H1 (cell line): ENCODE measurements around the gene MXI1. TPM values are rescaled to one million over a fixed set of nuclear protein-coding genes. Genes with fewer than 3 reads are reported as not detected.
"Not testable (repeated sequence)": the region's sequence is repeated elsewhere in the genome, so short reads cannot be mapped to it uniquely, and the experiment has no call there.

Experiments used
- CTCF ChIA-PET: fragments of 300-600 bp; sonication (Branson Sonifier 250); formaldehyde crosslinking; loops from one replicate; lab custom pipeline; 2021; ENCODE audit not compliant: partially characterized antibody; lab: Charles Lee
- POLR2A ChIA-PET: fragments of 300-600 bp; sonication (Branson Sonifier 250); formaldehyde crosslinking; loops from one replicate; lab custom pipeline; 2021; ENCODE audit warnings: inconsistent platforms; ENCODE audit not compliant: partially characterized antibody; lab: Charles Lee
- DNase-seq, 2 experiments: peaks; one replicate each; pipeline versions ENCODE4 v3.0.0 to v3.0.0-alpha.2; 2010 to 2022; ENCODE audit warnings: low spot score in 2 of 2, low read depth in 1 of 2, mixed read lengths in 1 of 2
- FAIRE-seq: peaks from 2 replicates; lab custom pipeline; 2011; peaks lifted over from hg19 to GRCh38; lab: Jason Lieb, UNC
- H2AFZ ChIP-seq: 2 replicates; pipeline ENCODE4 v1.8.1; 2012; ENCODE audit warnings: low read length, inconsistent platforms
- H2AK5ac ChIP-seq: 2 replicates; pipeline ENCODE4 v1.6.1; 2013; ENCODE audit warnings: low read depth, low read length
- H2BK120ac ChIP-seq: replicated peaks from 2 replicates; pipeline ENCODE3; 2013; ENCODE audit warnings: low read depth, low read length, inconsistent platforms
- H2BK12ac ChIP-seq: 2 replicates; pipeline ENCODE4 v1.6.1; 2013; ENCODE audit warnings: low read depth, low read length
- H2BK15ac ChIP-seq: 2 replicates; pipeline ENCODE4 v1.6.1; 2013; ENCODE audit warnings: low read length
- H2BK20ac ChIP-seq: 2 replicates; pipeline ENCODE4 v1.6.1; 2013; ENCODE audit warnings: low read length
- H2BK5ac ChIP-seq: 2 replicates; pipeline ENCODE4 v1.6.1; 2013; ENCODE audit warnings: low read depth, low read length
- H3K14ac ChIP-seq: 2 replicates; pipeline ENCODE4 v1.6.1; 2013; ENCODE audit warnings: inconsistent platforms; ENCODE audit not compliant: insufficient read length
- H3K18ac ChIP-seq: 2 replicates; pipeline ENCODE4 v1.6.1; 2013; ENCODE audit warnings: low read length; ENCODE audit errors: extremely low read depth
- H3K23ac ChIP-seq: 2 replicates; pipeline ENCODE4 v1.6.1; 2013; ENCODE audit warnings: inconsistent platforms; ENCODE audit not compliant: insufficient read length
- H3K23me2 ChIP-seq: 2 replicates; pipeline ENCODE4 v1.6.1; 2013; ENCODE audit warnings: low read depth, low read length
- H3K27ac ChIP-seq: 2 replicates; pipeline ENCODE4 v1.6.1; 2011; ENCODE audit warnings: low read depth, low read length, inconsistent platforms
- H3K27me3 ChIP-seq, 4 experiments: replicated peaks in 1 of 4; 1 replicate in 1 of 4; 2 replicates in 3 of 4; pipeline versions ENCODE4 v1.6.1 to v1.8.1; 2011 to 2013; ENCODE audit warnings: low read length in 3 of 4, mild to moderate bottlenecking in 3 of 4, inconsistent platforms in 2 of 4, mixed read lengths in 2 of 4, moderate library complexity in 1 of 4; ENCODE audit not compliant: control insufficient read depth in 3 of 4, insufficient read depth in 3 of 4; ENCODE audit errors: extremely low read depth in 1 of 4
- H3K36me3 ChIP-seq, 4 experiments: 2 replicates each; pipeline versions ENCODE4 v1.6.1 to v1.8.1; 2011 to 2013; ENCODE audit warnings: mild to moderate bottlenecking in 4 of 4, low read length in 3 of 4, moderate library complexity in 2 of 4, control low read depth in 1 of 4, inconsistent platforms in 1 of 4; ENCODE audit not compliant: insufficient read depth in 4 of 4, control insufficient read depth in 2 of 4
- H3K4ac ChIP-seq: replicated peaks from 2 replicates; pipeline ENCODE3; 2013; ENCODE audit warnings: low read length, low read depth, mixed read lengths, inconsistent platforms; ENCODE audit not compliant: insufficient read length
- H3K4me1 ChIP-seq, 4 experiments: replicated peaks in 1 of 4; 1 replicate in 1 of 4; 2 replicates in 3 of 4; pipeline versions ENCODE4 v1.6.1 to v1.8.1; 2011 to 2013; ENCODE audit warnings: low read length in 3 of 4, inconsistent platforms in 2 of 4, mixed read lengths in 1 of 4; ENCODE audit not compliant: insufficient read depth in 4 of 4, control insufficient read depth in 3 of 4
- H3K4me2 ChIP-seq, 2 experiments: 2 replicates each; pipeline versions ENCODE4 v1.6.1 to v1.8.1; 2011 to 2013; ENCODE audit warnings: low read depth in 2 of 2, low read length in 2 of 2, control low read depth in 1 of 2, inconsistent platforms in 1 of 2, mild to moderate bottlenecking in 1 of 2; ENCODE audit not compliant: insufficient read depth in 1 of 2
- H3K4me3 ChIP-seq, 4 experiments: fragments of 200-600, 300-600 bp in 1 of 4; sonication (generic), shearing (Covaris generic), sonication (Bioruptor Twin) in 1 of 4; 2 replicates each; pipeline versions ENCODE4 v1.5.1 to v1.8.1; 2011 to 2016; ENCODE audit warnings: low read length in 4 of 4, low read depth in 3 of 4, control low read depth in 2 of 4, inconsistent platforms in 2 of 4, mild to moderate bottlenecking in 2 of 4, mixed read lengths in 1 of 4, moderate library complexity in 1 of 4; ENCODE audit not compliant: insufficient read depth in 2 of 4; ENCODE audit errors: extremely low read depth in 1 of 4
- H3K56ac ChIP-seq: replicated peaks from 2 replicates; pipeline ENCODE3; 2013; ENCODE audit warnings: low read depth, mild to moderate bottlenecking, mixed read lengths, low read length, inconsistent platforms; ENCODE audit not compliant: insufficient read length
- H3K79me1 ChIP-seq: 2 replicates; pipeline ENCODE4 v1.6.1; 2013; ENCODE audit warnings: low read depth, low read length, control low read depth
- H3K79me2 ChIP-seq, 2 experiments: 2 replicates each; pipeline versions ENCODE4 v1.6.1 to v1.8.1; 2012 to 2013; ENCODE audit warnings: low read length in 2 of 2, mild to moderate bottlenecking in 2 of 2, inconsistent platforms in 1 of 2; ENCODE audit not compliant: insufficient read depth in 2 of 2, control insufficient read depth in 1 of 2
- H3K9ac ChIP-seq, 4 experiments: replicated peaks in 1 of 4; 1 replicate in 1 of 4; 2 replicates in 3 of 4; pipeline versions ENCODE4 v1.6.1 to v1.8.1; 2011 to 2013; ENCODE audit warnings: low read depth in 3 of 4, low read length in 3 of 4, control low read depth in 2 of 4, mild to moderate bottlenecking in 2 of 4, moderate library complexity in 2 of 4, inconsistent platforms in 1 of 4; ENCODE audit errors: extremely low read depth in 1 of 4
- H3K9me3 ChIP-seq, 2 experiments: 2 replicates each; pipeline versions ENCODE4 v1.6.1 to v1.8.1; 2012 to 2013; ENCODE audit warnings: mild to moderate bottlenecking in 2 of 2, moderate library complexity in 2 of 2, control low read depth in 1 of 2, inconsistent platforms in 1 of 2, low read depth in 1 of 2, low read length in 1 of 2, mixed read lengths in 1 of 2; ENCODE audit not compliant: insufficient read depth in 2 of 2
- H4K20me1 ChIP-seq, 2 experiments: replicated peaks in 1 of 2; 2 replicates each; pipeline versions ENCODE3 to v1.8.1; 2011 to 2013; ENCODE audit warnings: inconsistent platforms in 2 of 2, low read length in 2 of 2, mild to moderate bottlenecking in 1 of 2; ENCODE audit not compliant: insufficient read depth in 2 of 2, control insufficient read depth in 1 of 2
- H4K5ac ChIP-seq: 2 replicates; pipeline ENCODE4 v1.6.1; 2013; ENCODE audit warnings: low read length, low read depth, mixed read lengths, inconsistent platforms; ENCODE audit not compliant: insufficient read length
- H4K8ac ChIP-seq: 2 replicates; pipeline ENCODE4 v1.8.0; 2013; ENCODE audit warnings: mild to moderate bottlenecking, moderate library complexity, low read length, inconsistent platforms; ENCODE audit not compliant: insufficient read depth; ENCODE audit errors: extremely low read depth
- H4K91ac ChIP-seq: replicated peaks from 2 replicates; pipeline ENCODE3; 2013; ENCODE audit warnings: low read length, mixed read lengths, inconsistent platforms; ENCODE audit not compliant: insufficient read length
- WGBS, 2 experiments: shearing (Covaris generic) in 1 of 2; methylation state at CpG; one replicate each; pipeline versions ENCODE4 v1.1.6 to v1.1.7; 2013 to 2015; ENCODE audit warnings: low lambda C conversion rate in 2 of 2, mixed read lengths in 2 of 2, inconsistent platforms in 1 of 2, low coverage in 1 of 2, missing lambda C conversion rate in 1 of 2; ENCODE audit not compliant: insufficient replicate concordance in 2 of 2, insufficient coverage in 1 of 2, insufficient read length in 1 of 2; ENCODE audit errors: extremely low coverage in 1 of 2, missing lambda C conversion rate in 1 of 2; 5-methylcytosine and 5-hydroxymethylcytosine counted together
- polyA plus RNA-seq, 7 experiments: library from polyadenylated mRNA; depleted of rRNA in 3 of 7; stranded (reverse) in 5 of 7; unstranded in 2 of 7; fragments of >200 nt in 5 of 7; fragments of 200-250 nt in 2 of 7; gene quantifications; 1 replicate in 5 of 7; 2 replicates in 1 of 7; 4 replicates in 1 of 7; pipeline versions ENCODE4 v1.2.1 to v1.2.3, GENCODE V29; 2011 to 2013; ENCODE audit warnings: missing spikeins in 2 of 7, mixed read lengths in 2 of 7
- total RNA-seq: library from RNA; stranded (reverse); fragmentation: NEBNext Ultra II Directional; extraction: Animal tissue kit (Norgen Biotek cat#: 25700); gene quantifications from 2 replicates; pipeline ENCODE4 v1.2.1, GENCODE V29; 2021

Gene MXI1
- total and polyA plus RNA-seq, 2 of the 8 experiments (the other 6 are each of a cell fraction or from before 2014, with no cell fraction given), result 5.7 to 8.8 TPM

GRCh38 chr10:110185646-110186182 is 21.7 kb upstream of the MXI1 start:
- not testable (repeated sequence) for FAIRE-seq

More at GRCh38 chr10:110185646-110186182, 21.7 kb upstream of the MXI1 start:
- H3K79me1 ChIP-seq, H2BK120ac ChIP-seq, H3K18ac ChIP-seq, H2BK20ac ChIP-seq, H3K9ac ChIP-seq, H3K14ac ChIP-seq, H3K23ac ChIP-seq, H4K5ac ChIP-seq, H2BK5ac ChIP-seq, H4K8ac ChIP-seq, H3K4ac ChIP-seq, H2AFZ ChIP-seq, H4K91ac ChIP-seq, H3K79me2 ChIP-seq, H3K9me3 ChIP-seq, H3K4me1 ChIP-seq, H3K36me3 ChIP-seq, H3K27ac ChIP-seq, H2BK15ac ChIP-seq, H2BK12ac ChIP-seq, H4K20me1 ChIP-seq, POLR2A ChIA-PET, DNase-seq, H2AK5ac ChIP-seq, H3K23me2 ChIP-seq, H3K56ac ChIP-seq, H3K4me3 ChIP-seq, H3K4me2 ChIP-seq, H3K27me3 ChIP-seq: not testable (repeated sequence)
- CTCF ChIA-PET, result interaction anchor here (0.7 to 1.3 kb wide), 3 partner anchors 21 to 39 kb away, joined by 3 to 5 read pairs (median 3); no protein-coding TSS in a partner anchor
- 96% methylated on average over 2 of the region's 2 CpGs; no CpG with 5 or more reads in 1 of the 2 experiments for WGBS, 2 experiments
